Measurements from ENCODE around the gene GANAB.
A peak's percentile ranks its signal among the peaks of the same experiment; 100 is the strongest.

GANAB gene

GRCh38 chr11:62611705-62612365 is 34.6 kb downstream of the GANAB start:
- no peak for TF ChIP-seq PAX5 (IDR thresholded peaks at IDR 0.05; ENCODE audit: insufficient read depth, low read length, severe bottlenecking)
- TF ChIP-seq TAF1 (IDR thresholded peaks at IDR 0.05; ENCODE audit: low read depth, low read length) = peak; percentile 58
- no peak for TF ChIP-seq POLR2AphosphoS5 (IDR thresholded peaks at IDR 0.05; ENCODE audit: low read depth, low read length)
- TF ChIP-seq POLR2A (IDR thresholded peaks at IDR 0.05; ENCODE audit: low read depth, low read length) = peak; percentile 33
- no peak for TF ChIP-seq SPI1 (IDR thresholded peaks at IDR 0.05; ENCODE audit: low read depth, low read length)
- TF ChIP-seq POU2F2 (IDR thresholded peaks at IDR 0.05; ENCODE audit: low read depth, low read length) = no peak
- FAIRE-seq (peak; percentile 55), DNase-seq (ENCODE audit: insufficient read length, low spot score) (peak; percentile 66)

DNA sequence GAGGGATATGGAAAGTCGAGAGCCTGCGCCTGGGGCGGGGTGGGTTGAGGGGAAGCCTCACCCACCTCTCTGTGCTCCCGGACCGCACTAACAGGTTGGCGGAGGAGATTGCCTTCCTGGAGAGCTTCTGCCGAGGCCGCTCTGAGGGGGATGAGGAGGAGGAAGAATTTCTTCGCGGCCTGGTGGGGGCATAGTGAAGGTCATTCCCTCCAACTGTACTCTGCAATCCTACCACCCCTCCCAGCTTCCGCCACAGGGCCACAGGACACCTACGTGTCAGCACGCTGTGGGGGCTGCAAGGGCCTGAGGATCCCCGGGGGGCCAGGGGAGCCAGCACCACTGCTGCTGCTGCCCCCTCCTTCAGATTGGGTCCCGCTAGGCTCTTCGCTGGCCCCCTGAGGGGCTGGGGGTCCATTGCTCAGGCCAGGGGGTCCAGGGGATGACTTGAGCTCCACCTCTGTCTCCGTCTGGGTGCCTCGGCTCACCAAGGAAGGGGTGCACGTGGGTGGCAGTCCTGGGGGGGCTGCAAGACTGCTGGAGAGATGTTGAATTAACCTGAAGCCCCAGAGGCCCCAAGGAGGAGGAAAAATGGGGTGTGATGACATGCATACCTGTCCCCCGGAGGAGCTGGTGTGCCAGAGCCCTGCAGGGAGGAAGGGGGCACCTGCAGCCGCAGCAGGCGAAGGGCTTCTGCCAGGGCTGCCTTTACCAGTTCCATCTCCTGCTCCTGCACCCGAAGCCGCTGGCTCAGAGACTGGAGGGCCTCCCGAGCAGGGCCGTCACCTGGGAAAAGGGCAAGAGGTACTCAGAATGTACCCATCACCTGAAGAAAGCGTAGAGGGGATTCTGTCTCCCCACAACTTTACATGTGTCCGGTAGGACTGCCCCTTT is 35.4 kb downstream of the GANAB start:
- TF ChIP-seq SPI1 (IDR thresholded peaks at IDR 0.05; ENCODE audit: low read depth, low read length) (no peak), POLR2AphosphoS5 (IDR thresholded peaks at IDR 0.05; ENCODE audit: low read depth, low read length) (no peak), TAF1 (IDR thresholded peaks at IDR 0.05; ENCODE audit: low read depth, low read length) (no peak), PAX5 (IDR thresholded peaks at IDR 0.05; ENCODE audit: insufficient read depth, low read length, severe bottlenecking) (no peak), POU2F2 (IDR thresholded peaks at IDR 0.05; ENCODE audit: low read depth, low read length) (no peak)
- FAIRE-seq (peak; percentile 69), DNase-seq (ENCODE audit: insufficient read length, low spot score) (no peak)

GRCh38 chr11:62610403-62610802 is 36.0 kb downstream of the GANAB start:
- DNase-seq (ENCODE audit: insufficient read length, low spot score) = no peak
- no peak for FAIRE-seq
- no peak for TF ChIP-seq POLR2AphosphoS5 (IDR thresholded peaks at IDR 0.05; ENCODE audit: low read depth, low read length)
- TF ChIP-seq POU2F2 (IDR thresholded peaks at IDR 0.05; ENCODE audit: low read depth, low read length) = no peak
- no peak for TF ChIP-seq SPI1 (IDR thresholded peaks at IDR 0.05; ENCODE audit: low read depth, low read length)
- TF ChIP-seq POLR2A (IDR thresholded peaks at IDR 0.05; ENCODE audit: low read depth, low read length) = no peak
- TF ChIP-seq PAX5 (IDR thresholded peaks at IDR 0.05; ENCODE audit: insufficient read depth, low read length, severe bottlenecking) = no peak

GRCh38 chr11:62608776-62609175 is 37.6 kb downstream of the GANAB start:
- no peak for FAIRE-seq
- DNase-seq (ENCODE audit: insufficient read length, low spot score) = no peak
- TF ChIP-seq SPI1 (IDR thresholded peaks at IDR 0.05; ENCODE audit: low read depth, low read length) (no peak), TAF1 (IDR thresholded peaks at IDR 0.05; ENCODE audit: low read depth, low read length) (no peak), POU2F2 (IDR thresholded peaks at IDR 0.05; ENCODE audit: low read depth, low read length) (no peak)

GRCh38 chr11:62607714-62608113 is 38.7 kb downstream of the GANAB start:
- FAIRE-seq = no peak
- TF ChIP-seq POLR2AphosphoS5 (IDR thresholded peaks at IDR 0.05; ENCODE audit: low read depth, low read length) (no peak), TAF1 (IDR thresholded peaks at IDR 0.05; ENCODE audit: low read depth, low read length) (no peak), SPI1 (IDR thresholded peaks at IDR 0.05; ENCODE audit: low read depth, low read length) (no peak), POLR2A (IDR thresholded peaks at IDR 0.05; ENCODE audit: low read depth, low read length) (no peak), PAX5 (IDR thresholded peaks at IDR 0.05; ENCODE audit: insufficient read depth, low read length, severe bottlenecking) (no peak), POU2F2 (IDR thresholded peaks at IDR 0.05; ENCODE audit: low read depth, low read length) (no peak)
- DNase-seq (ENCODE audit: insufficient read length, low spot score) = no peak

DNA sequence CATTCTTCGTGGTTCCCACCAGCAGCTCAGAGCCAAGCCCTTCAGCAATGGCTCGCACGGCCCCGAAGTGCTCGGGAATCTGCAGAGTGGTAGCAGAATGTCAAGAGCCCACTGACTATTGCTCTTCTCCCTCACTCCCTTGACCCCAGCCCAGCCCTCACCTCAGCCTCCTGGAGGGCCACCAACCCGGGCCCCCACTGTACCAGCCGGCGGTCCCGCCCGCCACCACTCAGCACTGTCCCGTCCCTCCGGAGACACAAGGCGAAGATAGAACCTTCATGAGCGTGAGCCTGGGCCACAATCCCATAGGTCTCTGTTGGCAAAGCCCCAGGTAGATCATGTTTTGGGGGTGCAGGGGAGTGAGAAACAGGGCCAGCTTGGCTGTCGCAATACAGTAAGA is 40.5 kb downstream of the GANAB start:
- FAIRE-seq (no peak), DNase-seq (ENCODE audit: insufficient read length, low spot score) (no peak)
- no peak for TF ChIP-seq PAX5 (IDR thresholded peaks at IDR 0.05; ENCODE audit: insufficient read depth, low read length, severe bottlenecking)
- TF ChIP-seq POU2F2 (IDR thresholded peaks at IDR 0.05; ENCODE audit: low read depth, low read length) = no peak

- TF ChIP-seq TAF1 (IDR thresholded peaks at IDR 0.05; ENCODE audit: low read depth, low read length) (no peak), POU2F2 (IDR thresholded peaks at IDR 0.05; ENCODE audit: low read depth, low read length) (no peak), POLR2AphosphoS5 (IDR thresholded peaks at IDR 0.05; ENCODE audit: low read depth, low read length) (no peak), SPI1 (IDR thresholded peaks at IDR 0.05; ENCODE audit: low read depth, low read length) (no peak), POLR2A (IDR thresholded peaks at IDR 0.05; ENCODE audit: low read depth, low read length) (no peak), PAX5 (IDR thresholded peaks at IDR 0.05; ENCODE audit: insufficient read depth, low read length, severe bottlenecking) (no peak)
- no peak for DNase-seq (ENCODE audit: insufficient read length, low spot score)
- no peak for FAIRE-seq
Measured at GRCh38 chr11:62605467-62605866, 40.9 kb downstream of the GANAB start.

DNA sequence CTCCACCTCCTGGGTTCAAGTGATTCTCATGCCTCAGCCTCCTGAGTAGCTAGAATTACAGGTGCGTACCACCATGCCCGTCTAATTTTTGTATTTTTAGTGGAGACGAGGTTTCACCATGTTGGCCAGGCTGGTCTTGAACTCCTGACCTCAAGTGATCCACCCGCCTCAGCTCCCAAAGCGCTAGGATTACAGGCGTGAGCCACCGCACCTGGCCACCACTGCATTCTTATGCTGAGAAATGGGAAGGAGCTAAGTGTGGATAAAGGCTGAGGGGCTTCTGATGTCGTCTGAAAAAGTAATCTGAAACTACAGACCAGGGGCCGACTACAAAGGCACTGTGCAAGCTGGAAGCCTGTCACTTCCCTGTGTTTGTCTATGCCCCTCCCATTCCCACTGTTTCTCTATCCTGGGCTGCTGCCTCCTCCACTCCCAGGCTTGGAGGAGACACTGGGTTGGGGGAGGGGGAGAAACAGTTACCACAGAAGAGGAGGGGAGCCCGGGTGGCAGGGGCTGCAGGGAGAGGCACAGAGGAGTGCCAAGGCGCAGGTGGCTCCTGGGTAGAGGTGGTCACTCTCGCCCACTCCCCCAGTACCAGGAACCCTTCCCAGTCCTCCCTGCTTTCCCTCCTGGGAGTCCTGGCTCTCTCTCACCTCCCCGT is 41.8 kb downstream of the GANAB start:
- DNase-seq (ENCODE audit: insufficient read length, low spot score) (no peak), FAIRE-seq (no peak)
- no peak for TF ChIP-seq POU2F2 (IDR thresholded peaks at IDR 0.05; ENCODE audit: low read depth, low read length)
- no peak for TF ChIP-seq TAF1 (IDR thresholded peaks at IDR 0.05; ENCODE audit: low read depth, low read length)
- TF ChIP-seq SPI1 (IDR thresholded peaks at IDR 0.05; ENCODE audit: low read depth, low read length) = no peak
- no peak for TF ChIP-seq PAX5 (IDR thresholded peaks at IDR 0.05; ENCODE audit: insufficient read depth, low read length, severe bottlenecking)
- no peak for TF ChIP-seq POLR2A (IDR thresholded peaks at IDR 0.05; ENCODE audit: low read depth, low read length)
- TF ChIP-seq POLR2AphosphoS5 (IDR thresholded peaks at IDR 0.05; ENCODE audit: low read depth, low read length) = no peak

DNA sequence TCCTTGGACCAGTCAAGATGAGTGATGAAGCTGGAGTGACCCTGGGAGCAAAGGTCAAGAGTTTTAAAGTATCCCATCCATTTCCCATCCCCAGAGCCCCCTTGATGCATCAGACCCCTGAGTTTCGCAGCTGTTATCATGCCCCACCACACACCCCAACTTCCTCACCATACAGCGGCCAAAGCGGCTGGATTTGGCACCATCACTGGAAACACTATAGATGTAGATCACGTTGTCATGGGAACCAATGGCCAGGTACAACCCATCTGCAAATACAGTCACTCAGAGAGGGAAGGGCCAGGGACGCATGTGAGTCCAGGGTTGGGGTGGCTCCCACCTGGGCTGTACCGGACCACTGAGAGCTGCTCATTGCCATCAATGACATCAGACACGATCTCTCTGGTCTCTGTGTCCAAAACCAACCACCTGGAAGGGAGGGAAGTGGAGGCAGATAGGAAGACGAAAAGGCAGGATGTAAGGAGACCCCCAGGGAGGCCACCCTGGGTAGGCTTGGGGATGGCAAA is 42.6 kb downstream of the GANAB start:
- DNase-seq (ENCODE audit: insufficient read length, low spot score) (no peak), FAIRE-seq (no peak)
- no peak for TF ChIP-seq TAF1 (IDR thresholded peaks at IDR 0.05; ENCODE audit: low read depth, low read length)
- TF ChIP-seq POLR2A (IDR thresholded peaks at IDR 0.05; ENCODE audit: low read depth, low read length) = no peak
- no peak for TF ChIP-seq PAX5 (IDR thresholded peaks at IDR 0.05; ENCODE audit: insufficient read depth, low read length, severe bottlenecking)
- TF ChIP-seq POLR2AphosphoS5 (IDR thresholded peaks at IDR 0.05; ENCODE audit: low read depth, low read length) = no peak
- no peak for TF ChIP-seq POU2F2 (IDR thresholded peaks at IDR 0.05; ENCODE audit: low read depth, low read length)
- TF ChIP-seq SPI1 (IDR thresholded peaks at IDR 0.05; ENCODE audit: low read depth, low read length) = no peak

All from GM12891 (cell line).